Neuronal stem cell (in vitro differentiated cells): Measurements from ENCODE around the gene AP1B1.
"Not testable (repeated sequence)": the region's sequence is repeated elsewhere in the genome, so short reads cannot be mapped to it uniquely, and the experiment has no call there.

Experiments used
- DNase-seq: peaks from one replicate; pipeline ENCODE4 v3.0.0-alpha.2; 2013; ENCODE audit warnings: low spot score
- H2AFZ ChIP-seq: one replicate; pipeline ENCODE4 v1.6.1; 2013; ENCODE audit warnings: mild to moderate bottlenecking, low read length, inconsistent platforms
- H2AK5ac ChIP-seq: 2 replicates; pipeline ENCODE4 v1.6.1; 2013; ENCODE audit warnings: low read depth, mild to moderate bottlenecking, inconsistent platforms, low read length, moderate library complexity, mixed read lengths
- H2BK120ac ChIP-seq: 2 replicates; pipeline ENCODE4 v1.6.1; 2013; ENCODE audit warnings: low read depth, mild to moderate bottlenecking, inconsistent platforms, low read length, moderate library complexity, mixed read lengths
- H2BK12ac ChIP-seq: one replicate; pipeline ENCODE4 v1.6.1; 2013; ENCODE audit warnings: low read length, inconsistent platforms
- H2BK15ac ChIP-seq: 2 replicates; pipeline ENCODE4 v1.6.1; 2013; ENCODE audit warnings: mild to moderate bottlenecking, low read length, inconsistent platforms, mixed read lengths
- H2BK5ac ChIP-seq: one replicate; pipeline ENCODE4 v1.6.1; 2013; ENCODE audit warnings: inconsistent platforms, mild to moderate bottlenecking, low read length, moderate library complexity
- H3K14ac ChIP-seq: one replicate; pipeline ENCODE4 v1.6.1; 2013; ENCODE audit warnings: low read length, inconsistent platforms
- H3K18ac ChIP-seq: 2 replicates; pipeline ENCODE4 v1.6.1; 2013; ENCODE audit warnings: low read length, inconsistent platforms
- H3K23ac ChIP-seq: 2 replicates; pipeline ENCODE4 v1.6.1; 2013; ENCODE audit warnings: low read depth, mild to moderate bottlenecking, mixed read lengths, low read length, inconsistent platforms; ENCODE audit not compliant: poor library complexity
- H3K27ac ChIP-seq: replicated peaks from 3 replicates; pipeline ENCODE4 v1.5.1; 2013; ENCODE audit warnings: low read length, inconsistent platforms
- H3K27me3 ChIP-seq, 3 experiments: 2 replicates each; pipeline ENCODE4 v1.6.1; 2013; ENCODE audit warnings: low read length in 3 of 3, mild to moderate bottlenecking in 2 of 3, inconsistent platforms in 1 of 3, low read depth in 1 of 3, mixed read lengths in 1 of 3, moderate library complexity in 1 of 3; ENCODE audit not compliant: control insufficient read depth in 3 of 3, insufficient read depth in 3 of 3
- H3K36me3 ChIP-seq, 2 donors: replicated peaks in 1 of 2; 2 replicates each; pipeline ENCODE4 v1.6.1; 2013; ENCODE audit warnings: low read length in 2 of 2; ENCODE audit not compliant: control insufficient read depth in 2 of 2, insufficient read depth in 2 of 2
- H3K4ac ChIP-seq: 2 replicates; pipeline ENCODE4 v1.6.1; 2013; ENCODE audit warnings: inconsistent platforms, mild to moderate bottlenecking, low read length, moderate library complexity
- H3K4me1 ChIP-seq, 2 donors: 1 replicate in 1 of 2; 2 replicates in 1 of 2; pipeline ENCODE4 v1.6.1; 2013; ENCODE audit warnings: low read length in 2 of 2, low read depth in 1 of 2; ENCODE audit not compliant: control insufficient read depth in 2 of 2, insufficient read depth in 1 of 2
- H3K4me2 ChIP-seq: one replicate; pipeline ENCODE4 v1.6.1; 2013; ENCODE audit warnings: mild to moderate bottlenecking, low read length, inconsistent platforms; ENCODE audit not compliant: insufficient read depth, poor library complexity, severe bottlenecking
- H3K4me3 ChIP-seq, 2 donors: 2 replicates each; pipeline ENCODE4 v1.5.1; 2013; ENCODE audit warnings: low read length in 2 of 2, mild to moderate bottlenecking in 2 of 2, inconsistent platforms in 1 of 2, moderate library complexity in 1 of 2
- H3K79me1 ChIP-seq: one replicate; pipeline ENCODE4 v1.6.1; 2013; ENCODE audit warnings: low read depth, mild to moderate bottlenecking, inconsistent platforms, low read length, moderate library complexity
- H3K9ac ChIP-seq: one replicate; pipeline ENCODE4 v1.6.1; 2013; ENCODE audit warnings: mild to moderate bottlenecking, low read depth, low read length, inconsistent platforms; ENCODE audit not compliant: poor library complexity
- H3K9me3 ChIP-seq, 2 donors: replicated peaks in 1 of 2; 2 replicates each; pipeline versions ENCODE3 to v1.6.1; 2013; ENCODE audit warnings: low read length in 2 of 2, mild to moderate bottlenecking in 2 of 2, inconsistent platforms in 1 of 2, low read depth in 1 of 2, mixed read lengths in 1 of 2, moderate library complexity in 1 of 2; ENCODE audit not compliant: control insufficient read depth in 2 of 2, insufficient read depth in 1 of 2
- H4K8ac ChIP-seq: one replicate; pipeline ENCODE4 v1.6.1; 2013; ENCODE audit warnings: low read depth, mild to moderate bottlenecking, inconsistent platforms, low read length, moderate library complexity
- H4K91ac ChIP-seq: one replicate; pipeline ENCODE4 v1.6.1; 2013; ENCODE audit warnings: low read length, low read depth, mild to moderate bottlenecking, inconsistent platforms; ENCODE audit not compliant: poor library complexity
- WGBS, 2 donors: extraction: QIAGEN DNeasy Blood & Tissue Kit; methylation state at CpG; one replicate each; pipeline ENCODE4 v1.1.7; 2013; ENCODE audit warnings: missing lambda C conversion rate in 2 of 2, mixed read lengths in 1 of 2; ENCODE audit not compliant: insufficient read length in 2 of 2, insufficient replicate concordance in 1 of 2; ENCODE audit errors: extremely low coverage in 2 of 2; 5-methylcytosine and 5-hydroxymethylcytosine counted together

Gene AP1B1

GRCh38 chr22:29379258-29379657, 9.1 kb downstream of the AP1B1 start:
- Histone ChIP-seq H3K18ac (no peak overlapping the region), H3K4me2 (no peak overlapping the region), H4K8ac (no peak overlapping the region), H2BK5ac (no peak overlapping the region), H2AFZ (no peak overlapping the region), H3K4ac (no peak overlapping the region), H2BK15ac (no peak overlapping the region), H2BK12ac (no peak overlapping the region), H2BK120ac (no peak overlapping the region), H3K14ac (no peak overlapping the region), H3K27ac (no peak overlapping the region), H3K4me3 (no peak overlapping the region), H3K27me3 (no peaks in the 10 kb centered on the region), H2AK5ac (no peak overlapping the region), H3K79me1 (peaks cover 4% of the 10 kb centered on the region), H3K36me3 (peaks cover 2 to 45% of the 10 kb centered on the region in 2 donors), H3K23ac (no peak overlapping the region), H3K9ac (no peak overlapping the region), H3K4me1 (no peaks in the 10 kb centered on the region), H3K9me3 (no peaks in the 10 kb centered on the region), H4K91ac (no peak overlapping the region)
- no CpG with 5 or more reads among the region's 7 CpGs for WGBS, 2 donors
- DNase-seq, result no peak

- no peaks in the 10 kb centered on the region for H3K27me3 ChIP-seq
- H2AFZ ChIP-seq, result no peak overlapping the region
- no CpG with 5 or more reads among the region's 7 CpGs for WGBS, 2 donors
- H3K4me3 ChIP-seq, result no peak overlapping the region
- H2BK12ac ChIP-seq, result no peak overlapping the region
- H3K27ac ChIP-seq, result no peak overlapping the region
- no peak overlapping the region for H3K9ac ChIP-seq
- no peaks in the 10 kb centered on the region for H3K4me1 ChIP-seq
- no peak overlapping the region for H4K91ac ChIP-seq
- H3K79me1 ChIP-seq, result no peaks in the 10 kb centered on the region
- no peak overlapping the region for H2AK5ac ChIP-seq
- no peak overlapping the region for H3K4me2 ChIP-seq
- no peak overlapping the region for H2BK5ac ChIP-seq
- no peak for DNase-seq
- no peaks in the 10 kb centered on the region for H3K9me3 ChIP-seq
- H4K8ac ChIP-seq, result no peak overlapping the region
- peaks cover 0 to 38% of the 10 kb centered on the region in 2 donors for H3K36me3 ChIP-seq
- H3K23ac ChIP-seq, result no peak overlapping the region
- no peak overlapping the region for H3K18ac ChIP-seq
- no peak overlapping the region for H2BK15ac ChIP-seq
- H3K14ac ChIP-seq, result no peak overlapping the region
- no peak overlapping the region for H2BK120ac ChIP-seq
- H3K4ac ChIP-seq, result no peak overlapping the region
These were observed 10.4 kb downstream of the AP1B1 start for GRCh38 chr22:29377979-29378378.

GRCh38 chr22:29376705-29377104, 11.7 kb downstream of the AP1B1 start:
- H3K79me1 ChIP-seq, H4K91ac ChIP-seq, H3K9ac ChIP-seq, H3K4me1 ChIP-seq, H3K4ac ChIP-seq, H2BK12ac ChIP-seq, H2BK15ac ChIP-seq, H3K27ac ChIP-seq, H3K14ac ChIP-seq, DNase-seq, H2BK5ac ChIP-seq, H3K23ac ChIP-seq, H3K18ac ChIP-seq, H3K4me3 ChIP-seq, H2BK120ac ChIP-seq, H2AK5ac ChIP-seq, H2AFZ ChIP-seq, H3K27me3 ChIP-seq, H3K9me3 ChIP-seq, H4K8ac ChIP-seq, H3K4me2 ChIP-seq: not testable (repeated sequence)
- WGBS, 2 donors, result no CpG with 5 or more reads among the region's 5 CpGs
- peaks cover 0 to 38% of the 10 kb centered on the region in 2 donors for H3K36me3 ChIP-seq

- no peak overlapping the region for H3K9ac ChIP-seq
- no CpG with 5 or more reads among the region's 4 CpGs for WGBS, 2 donors
- H3K18ac ChIP-seq, result no peak overlapping the region
- no peaks in the 10 kb centered on the region for H3K27me3 ChIP-seq
- no peak overlapping the region for H4K8ac ChIP-seq
- no peak overlapping the region for H2BK15ac ChIP-seq
- H3K4ac ChIP-seq, result no peak overlapping the region
- no peak for DNase-seq
- no peak overlapping the region for H3K27ac ChIP-seq
- peaks cover 2 to 5% of the 10 kb centered on the region in 2 donors for H3K4me1 ChIP-seq
- no peak overlapping the region for H3K4me2 ChIP-seq
- no peak overlapping the region for H2AK5ac ChIP-seq
- no peak overlapping the region for H2BK120ac ChIP-seq
- no peak overlapping the region for H3K14ac ChIP-seq
- H3K79me1 ChIP-seq, result no peaks in the 10 kb centered on the region
- no peak overlapping the region for H3K4me3 ChIP-seq
- H2AFZ ChIP-seq, result no peak overlapping the region
- H2BK12ac ChIP-seq, result no peak overlapping the region
- H3K9me3 ChIP-seq, result no peaks in the 10 kb centered on the region
- peaks cover 0 to 38% of the 10 kb centered on the region in 2 donors for H3K36me3 ChIP-seq
- H4K91ac ChIP-seq, result no peak overlapping the region
- no peak overlapping the region for H2BK5ac ChIP-seq
- no peak overlapping the region for H3K23ac ChIP-seq
These were observed 12.8 kb downstream of the AP1B1 start for GRCh38 chr22:29375398-29376076.
